Spleen (tissue), 7 donors: ENCODE data around the gene FBXO9.

Experiments
- POLR2A ChIP-seq, 3 donors: fragments of 450-650 bp; IDR thresholded peaks; one replicate each; pipeline ENCODE4 v1.5.1; 2017; ENCODE audit warnings: antibody characterized with exemption in 3 of 3, mild to moderate bottlenecking in 1 of 3
- POLR2AphosphoS5 ChIP-seq, 3 donors: sonication (generic); formaldehyde crosslinking; IDR thresholded peaks; one replicate each; pipeline ENCODE4 v1.5.1; 2017; ENCODE audit warnings: antibody characterized with exemption in 3 of 3
- TF ChIP-seq, protein P1 (sequence below), 11 experiments: fragments of 200-600 bp in 7 of 11; fragments of 450-650 bp in 4 of 11; sonication (generic) in 4 of 11; IDR thresholded peaks in 8 of 11; conservative IDR thresholded peaks in 3 of 11; 1 replicate in 7 of 11; 2 replicates in 4 of 11; pipeline versions ENCODE4 v1.4.0 to v1.8.0; 2016 to 2021; ENCODE audit warnings: antibody characterized with exemption in 11 of 11, inconsistent platforms in 4 of 11, mild to moderate bottlenecking in 1 of 11
- donor health status: DM: no; HTN: no; CAD: no; lungs with moderate emphysema.
- donor health status: DM: no; HTN: no; CAD: no.
- donor health status: DM: no; HTN: no; CAD: no.

DNA sequence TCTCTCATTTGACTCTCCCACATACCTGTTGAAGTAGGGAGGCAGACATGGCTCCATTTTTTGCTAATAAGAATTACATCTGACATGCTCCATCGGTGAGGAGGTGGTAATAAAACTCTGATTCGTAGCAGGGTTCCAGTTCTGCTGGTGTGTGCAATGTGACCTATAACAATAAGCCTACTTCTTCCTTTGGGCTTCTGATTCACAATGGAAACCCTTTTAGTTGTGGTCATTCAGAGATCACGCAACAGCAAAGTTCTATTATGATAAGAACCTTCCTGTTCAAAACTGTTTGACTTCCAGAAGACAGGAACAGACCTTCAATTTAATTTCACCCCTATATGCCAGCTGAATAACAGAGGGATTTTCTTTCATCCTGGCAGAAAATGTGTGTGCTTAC lies 38.7 kb upstream of the FBXO9 start:
- TF ChIP-seq, protein P1, sequence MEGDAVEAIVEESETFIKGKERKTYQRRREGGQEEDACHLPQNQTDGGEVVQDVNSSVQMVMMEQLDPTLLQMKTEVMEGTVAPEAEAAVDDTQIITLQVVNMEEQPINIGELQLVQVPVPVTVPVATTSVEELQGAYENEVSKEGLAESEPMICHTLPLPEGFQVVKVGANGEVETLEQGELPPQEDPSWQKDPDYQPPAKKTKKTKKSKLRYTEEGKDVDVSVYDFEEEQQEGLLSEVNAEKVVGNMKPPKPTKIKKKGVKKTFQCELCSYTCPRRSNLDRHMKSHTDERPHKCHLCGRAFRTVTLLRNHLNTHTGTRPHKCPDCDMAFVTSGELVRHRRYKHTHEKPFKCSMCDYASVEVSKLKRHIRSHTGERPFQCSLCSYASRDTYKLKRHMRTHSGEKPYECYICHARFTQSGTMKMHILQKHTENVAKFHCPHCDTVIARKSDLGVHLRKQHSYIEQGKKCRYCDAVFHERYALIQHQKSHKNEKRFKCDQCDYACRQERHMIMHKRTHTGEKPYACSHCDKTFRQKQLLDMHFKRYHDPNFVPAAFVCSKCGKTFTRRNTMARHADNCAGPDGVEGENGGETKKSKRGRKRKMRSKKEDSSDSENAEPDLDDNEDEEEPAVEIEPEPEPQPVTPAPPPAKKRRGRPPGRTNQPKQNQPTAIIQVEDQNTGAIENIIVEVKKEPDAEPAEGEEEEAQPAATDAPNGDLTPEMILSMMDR (IDR thresholded peaks at IDR 0.05 in 8 of 11, conservative IDR thresholded peaks at IDR 0.05 in 3 of 11) = no peak
- TF ChIP-seq POLR2A (IDR thresholded peaks at IDR 0.05) (no peak), POLR2AphosphoS5 (IDR thresholded peaks at IDR 0.05) (no peak)
